Stimulated activated CD4-positive, alpha-beta T cell treated with anti-CD3 and anti-CD28 coated beads, Interleukin-12 subunit alpha, Interleukin-12 subunit beta, amount 100 ng/mL, for 24 hours (primary cell): Measurements from ENCODE around the gene BLTP3A.

Source experiments
- DNase-seq, 2 experiments: peaks; one replicate each; pipeline ENCODE4 v3.0.0-alpha.2; 2020; ENCODE audit warnings: low read depth in 2 of 2

Gene BLTP3A

GRCh38 chr6:34832942-34833341 is 41.1 kb downstream of the BLTP3A start:
- no peak for DNase-seq

- DNase-seq: no peak
Measured at GRCh38 chr6:34834789-34835518, 43.1 kb downstream of the BLTP3A start.

- DNase-seq: no peak
Measured at GRCh38 chr6:34836008-34836407, 44.1 kb downstream of the BLTP3A start.

- DNase-seq: no peak
Measured at GRCh38 chr6:34836451-34836850, 44.6 kb downstream of the BLTP3A start.

- DNase-seq: no peak
Measured at GRCh38 chr6:34837528-34837927, 45.6 kb downstream of the BLTP3A start.

GRCh38 chr6:34839666-34840352 is 47.9 kb downstream of the BLTP3A start:
- no peak for DNase-seq
